Trophoblast cell (in vitro differentiated cells and primary cell): ENCODE data around the gene SCNN1G.

Experiments
- DNase-seq, 2 donors: peaks; one replicate each; pipeline ENCODE4 v3.0.0-alpha.2; 2016
- H2AFZ ChIP-seq: 2 replicates; pipeline ENCODE4 v1.6.1; 2013; ENCODE audit warnings: low read length, moderate library complexity, mild to moderate bottlenecking; ENCODE audit not compliant: insufficient read depth, poor library complexity
- H2AK5ac ChIP-seq: 2 replicates; pipeline ENCODE4 v1.6.1; 2013; ENCODE audit warnings: mild to moderate bottlenecking, low read length
- H2BK120ac ChIP-seq: 2 replicates; pipeline ENCODE4 v1.6.1; 2013; ENCODE audit warnings: low read length, mild to moderate bottlenecking, moderate library complexity; ENCODE audit not compliant: insufficient read depth, poor library complexity
- H2BK12ac ChIP-seq: 2 replicates; pipeline ENCODE4 v1.6.1; 2013; ENCODE audit warnings: mild to moderate bottlenecking, low read length, moderate library complexity
- H2BK5ac ChIP-seq: 2 replicates; pipeline ENCODE4 v1.6.1; 2013; ENCODE audit warnings: low read length, low read depth, moderate library complexity, mild to moderate bottlenecking; ENCODE audit not compliant: poor library complexity
- H3K14ac ChIP-seq: 2 replicates; pipeline ENCODE4 v1.6.1; 2013; ENCODE audit warnings: mild to moderate bottlenecking, low read length
- H3K18ac ChIP-seq: 2 replicates; pipeline ENCODE4 v1.6.1; 2013; ENCODE audit warnings: mild to moderate bottlenecking, low read length
- H3K23ac ChIP-seq: 2 replicates; pipeline ENCODE4 v1.6.1; 2013; ENCODE audit warnings: low read length
- H3K27ac ChIP-seq: 2 replicates; pipeline ENCODE4 v1.5.1; 2013; ENCODE audit warnings: low read depth, mild to moderate bottlenecking, inconsistent platforms, low read length, moderate library complexity
- H3K27me3 ChIP-seq: 2 replicates; pipeline ENCODE4 v1.6.1; 2013; ENCODE audit warnings: inconsistent platforms, mild to moderate bottlenecking, low read length, moderate library complexity; ENCODE audit not compliant: insufficient read depth
- H3K36me3 ChIP-seq, 2 experiments: 1 replicate in 1 of 2; 2 replicates in 1 of 2; pipeline ENCODE4 v1.6.1; 2013; ENCODE audit warnings: low read length in 2 of 2, mild to moderate bottlenecking in 2 of 2, moderate library complexity in 1 of 2; ENCODE audit not compliant: insufficient read depth in 2 of 2, control insufficient read depth in 1 of 2
- H3K4ac ChIP-seq: 2 replicates; pipeline ENCODE4 v1.6.1; 2013; ENCODE audit warnings: low read depth, mild to moderate bottlenecking, low read length, moderate library complexity
- H3K4me1 ChIP-seq, 2 experiments: 1 replicate in 1 of 2; 2 replicates in 1 of 2; pipeline ENCODE4 v1.6.1; 2013; ENCODE audit warnings: low read length in 2 of 2, mild to moderate bottlenecking in 2 of 2, moderate library complexity in 1 of 2; ENCODE audit not compliant: insufficient read depth in 2 of 2, control insufficient read depth in 1 of 2
- H3K4me2 ChIP-seq: 2 replicates; pipeline ENCODE4 v1.6.1; 2013; ENCODE audit warnings: inconsistent platforms, mild to moderate bottlenecking, low read length, moderate library complexity
- H3K4me3 ChIP-seq: 2 replicates; pipeline ENCODE4 v1.5.1; 2013; ENCODE audit warnings: mild to moderate bottlenecking, low read depth, low read length, inconsistent platforms
- H3K79me1 ChIP-seq: one replicate; pipeline ENCODE4 v1.6.1; 2013; ENCODE audit warnings: low read length
- H3K79me2 ChIP-seq: 2 replicates; pipeline ENCODE4 v1.6.1; 2013; ENCODE audit warnings: low read length, mild to moderate bottlenecking; ENCODE audit not compliant: control insufficient read depth, insufficient read depth, poor library complexity
- H3K9ac ChIP-seq: 2 replicates; pipeline ENCODE4 v1.6.1; 2013; ENCODE audit warnings: mild to moderate bottlenecking, low read length
- H3K9me3 ChIP-seq: 2 replicates; pipeline ENCODE4 v1.6.1; 2013; ENCODE audit warnings: low read depth, mild to moderate bottlenecking, control low read depth, inconsistent platforms, low read length; ENCODE audit not compliant: insufficient read depth
- H4K12ac ChIP-seq: 2 replicates; pipeline ENCODE4 v1.6.1; 2013; ENCODE audit warnings: low read depth, mild to moderate bottlenecking, low read length, moderate library complexity
- H4K8ac ChIP-seq: 2 replicates; pipeline ENCODE4 v1.6.1; 2013; ENCODE audit warnings: low read depth, mild to moderate bottlenecking, low read length, moderate library complexity
- H4K91ac ChIP-seq: one replicate; pipeline ENCODE4 v1.6.1; 2013; ENCODE audit warnings: low read depth, mild to moderate bottlenecking, low read length, moderate library complexity
- WGBS: extraction: QIAGEN DNeasy Blood & Tissue Kit; methylation state at CpG from one replicate; pipeline ENCODE4 v1.1.7; 2013; ENCODE audit warnings: missing lambda C conversion rate; ENCODE audit not compliant: insufficient read length, insufficient coverage; ENCODE audit errors: extremely low coverage; 5-methylcytosine and 5-hydroxymethylcytosine counted together

The SCNN1G gene

DNA sequence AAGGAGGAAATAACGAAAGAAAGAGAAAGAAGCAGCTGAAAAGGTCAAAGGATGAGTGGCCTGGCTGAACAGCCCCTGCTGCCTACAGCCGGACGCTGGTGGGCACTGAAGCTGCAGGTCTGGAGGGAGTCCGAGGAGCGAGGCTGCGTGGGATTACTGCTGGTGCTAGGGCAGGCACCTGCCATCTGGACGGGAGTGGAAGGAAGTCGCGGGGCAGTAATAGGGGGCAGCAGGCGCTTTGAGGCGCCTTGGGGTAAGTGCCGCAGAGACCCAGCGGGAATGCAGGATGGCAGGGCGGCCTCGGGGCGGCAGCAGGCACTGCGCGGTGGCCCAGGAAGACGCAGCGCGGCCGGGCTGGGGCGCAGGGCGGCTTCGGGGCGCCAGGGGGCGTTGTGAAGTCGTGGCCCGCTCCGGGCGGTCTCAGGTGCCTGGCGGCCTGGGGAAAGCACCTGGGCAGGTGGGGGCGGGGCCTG lies 303 bp upstream of the SCNN1G start:
- WGBS, result no CpG with 5 or more reads among the region's 33 CpGs

GRCh38 chr16:23183543-23183862 lies 958 bp downstream of the SCNN1G start:
- Histone ChIP-seq H3K79me1 (no peaks in the 10 kb centered on the region), H3K27ac (no peak overlapping the region), H4K8ac (no peak overlapping the region)

More for the DNA sequence above, 303 bp upstream of the SCNN1G start:
- no peak overlapping the region for H3K27ac ChIP-seq
- H3K4me2 ChIP-seq, result peak overlapping the region; percentile 49
- no peak overlapping the region for H2AK5ac ChIP-seq
- peaks cover 4% of the 10 kb centered on the region for H3K9me3 ChIP-seq
- H3K27me3 ChIP-seq, result peaks cover 11% of the 10 kb centered on the region
- no peak overlapping the region for H3K23ac ChIP-seq
- DNase-seq, result peak; percentile 92 to 96
- H3K18ac ChIP-seq, result no peak overlapping the region
- no peak overlapping the region for H2BK120ac ChIP-seq
- no peak overlapping the region for H4K8ac ChIP-seq
- no peaks in the 10 kb centered on the region for H3K36me3 ChIP-seq
- H2BK12ac ChIP-seq, result no peak overlapping the region
- no peak overlapping the region for H4K91ac ChIP-seq
- no peak overlapping the region for H3K4ac ChIP-seq
- peaks cover 5 to 7% of the 10 kb centered on the region in 2 experiments for H3K4me1 ChIP-seq
- no peaks in the 10 kb centered on the region for H3K79me1 ChIP-seq
- no peak overlapping the region for H4K12ac ChIP-seq
- H3K14ac ChIP-seq, result no peak overlapping the region
- no peak overlapping the region for H3K4me3 ChIP-seq
- no peaks in the 10 kb centered on the region for H3K79me2 ChIP-seq
- H2BK5ac ChIP-seq, result no peak overlapping the region
- H3K9ac ChIP-seq, result no peak overlapping the region
- no peak overlapping the region for H2AFZ ChIP-seq

DNA sequence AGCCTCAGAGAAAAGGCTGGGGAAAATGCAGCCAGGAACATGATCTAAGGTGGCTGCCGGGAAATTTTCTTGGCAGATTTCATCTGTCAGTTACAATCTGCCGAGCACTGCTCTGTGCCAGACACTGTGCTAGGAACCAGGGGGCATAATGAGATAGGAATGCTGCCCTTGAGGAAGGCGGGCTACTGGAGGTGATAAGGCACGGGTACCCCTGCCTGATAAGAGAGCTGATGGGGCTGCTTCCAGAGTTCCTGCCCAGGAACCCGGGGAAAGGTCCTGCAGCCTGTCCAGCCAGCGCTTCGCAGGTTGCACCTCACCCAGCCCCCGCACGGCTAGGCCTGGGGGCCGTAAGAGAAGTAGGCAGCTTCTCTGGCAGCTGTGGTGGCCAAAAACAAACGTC lies 3.1 kb downstream of the SCNN1G start:
- no peak overlapping the region for H3K18ac ChIP-seq
- no peak overlapping the region for H3K14ac ChIP-seq
- H3K27me3 ChIP-seq, result peaks cover 11% of the 10 kb centered on the region
- H3K79me1 ChIP-seq, result no peaks in the 10 kb centered on the region
- peaks cover 4% of the 10 kb centered on the region for H3K9me3 ChIP-seq
- no peak overlapping the region for H2BK120ac ChIP-seq
- no peak overlapping the region for H3K4ac ChIP-seq
- H4K8ac ChIP-seq, result no peak overlapping the region
- no peak for DNase-seq
- WGBS, result no CpG with 5 or more reads among the region's 11 CpGs
- H3K4me2 ChIP-seq, result no peak overlapping the region
- H3K9ac ChIP-seq, result no peak overlapping the region
- no peak overlapping the region for H3K4me3 ChIP-seq
- no peak overlapping the region for H2AK5ac ChIP-seq
- no peak overlapping the region for H4K12ac ChIP-seq
- H3K23ac ChIP-seq, result no peak overlapping the region
- peaks cover 5 to 7% of the 10 kb centered on the region in 2 experiments for H3K4me1 ChIP-seq
- no peak overlapping the region for H2AFZ ChIP-seq
- no peak overlapping the region for H2BK12ac ChIP-seq
- no peaks in the 10 kb centered on the region for H3K79me2 ChIP-seq
- no peak overlapping the region for H2BK5ac ChIP-seq
- no peak overlapping the region for H4K91ac ChIP-seq
- H3K36me3 ChIP-seq, result no peaks in the 10 kb centered on the region
- H3K27ac ChIP-seq, result no peak overlapping the region

More at GRCh38 chr16:23183543-23183862, 958 bp downstream of the SCNN1G start:
- WGBS, result no CpG with 5 or more reads among the region's 4 CpGs
- H3K79me2 ChIP-seq, result no peaks in the 10 kb centered on the region
- peaks cover 4% of the 10 kb centered on the region for H3K9me3 ChIP-seq
- H3K4me2 ChIP-seq, result no peak overlapping the region
- H2AFZ ChIP-seq, result no peak overlapping the region
- no peak overlapping the region for H3K18ac ChIP-seq
- H3K23ac ChIP-seq, result no peak overlapping the region
- no peak overlapping the region for H3K4ac ChIP-seq
- no peak overlapping the region for H3K9ac ChIP-seq
- H3K4me1 ChIP-seq, result peaks cover 5 to 7% of the 10 kb centered on the region in 2 experiments
- no peak overlapping the region for H3K4me3 ChIP-seq
- no peak overlapping the region for H4K12ac ChIP-seq
- no peak overlapping the region for H2BK120ac ChIP-seq
- peaks cover 11% of the 10 kb centered on the region for H3K27me3 ChIP-seq
- no peak overlapping the region for H4K91ac ChIP-seq
- no peak for DNase-seq
- H3K14ac ChIP-seq, result no peak overlapping the region
- no peaks in the 10 kb centered on the region for H3K36me3 ChIP-seq
- no peak overlapping the region for H2BK5ac ChIP-seq
- H2AK5ac ChIP-seq, result no peak overlapping the region
- H2BK12ac ChIP-seq, result no peak overlapping the region

- H3K4me3 ChIP-seq, result no peak overlapping the region
- no peak overlapping the region for H2BK120ac ChIP-seq
- no peaks in the 10 kb centered on the region for H3K79me1 ChIP-seq
- H3K4me2 ChIP-seq, result no peak overlapping the region
- no peak overlapping the region for H4K91ac ChIP-seq
- no peak overlapping the region for H3K4ac ChIP-seq
- H3K4me1 ChIP-seq, result peaks cover 5 to 7% of the 10 kb centered on the region in 2 experiments
- no peak overlapping the region for H2BK12ac ChIP-seq
- H3K9me3 ChIP-seq, result peaks cover 4% of the 10 kb centered on the region
- no peak for DNase-seq
- H2AFZ ChIP-seq, result no peak overlapping the region
- no peaks in the 10 kb centered on the region for H3K79me2 ChIP-seq
- H3K36me3 ChIP-seq, result no peaks in the 10 kb centered on the region
- no peak overlapping the region for H2AK5ac ChIP-seq
- H4K8ac ChIP-seq, result no peak overlapping the region
- H3K27me3 ChIP-seq, result peaks cover 11% of the 10 kb centered on the region
- WGBS, result no CpG with 5 or more reads among the region's 24 CpGs
- no peak overlapping the region for H3K14ac ChIP-seq
- no peak overlapping the region for H3K9ac ChIP-seq
- H3K27ac ChIP-seq, result no peak overlapping the region
- no peak overlapping the region for H2BK5ac ChIP-seq
- no peak overlapping the region for H3K23ac ChIP-seq
- H3K18ac ChIP-seq, result no peak overlapping the region
- H4K12ac ChIP-seq, result no peak overlapping the region
Measured at GRCh38 chr16:23186171-23186570, 3.6 kb downstream of the SCNN1G start.
